Stimulated activated CD8-positive, alpha-beta memory T cell treated with anti-CD3 and anti-CD28 coated beads, Interleukin-12 subunit alpha, Interleukin-12 subunit beta, amount 100 ng/mL, for 24 hours (primary cell): Measurements from ENCODE around the gene ADGRG1.

Experiments
- DNase-seq: peaks from one replicate; pipeline ENCODE4 v3.0.0-alpha.2; 2020; ENCODE audit errors: extremely low read depth

Gene ADGRG1

DNA sequence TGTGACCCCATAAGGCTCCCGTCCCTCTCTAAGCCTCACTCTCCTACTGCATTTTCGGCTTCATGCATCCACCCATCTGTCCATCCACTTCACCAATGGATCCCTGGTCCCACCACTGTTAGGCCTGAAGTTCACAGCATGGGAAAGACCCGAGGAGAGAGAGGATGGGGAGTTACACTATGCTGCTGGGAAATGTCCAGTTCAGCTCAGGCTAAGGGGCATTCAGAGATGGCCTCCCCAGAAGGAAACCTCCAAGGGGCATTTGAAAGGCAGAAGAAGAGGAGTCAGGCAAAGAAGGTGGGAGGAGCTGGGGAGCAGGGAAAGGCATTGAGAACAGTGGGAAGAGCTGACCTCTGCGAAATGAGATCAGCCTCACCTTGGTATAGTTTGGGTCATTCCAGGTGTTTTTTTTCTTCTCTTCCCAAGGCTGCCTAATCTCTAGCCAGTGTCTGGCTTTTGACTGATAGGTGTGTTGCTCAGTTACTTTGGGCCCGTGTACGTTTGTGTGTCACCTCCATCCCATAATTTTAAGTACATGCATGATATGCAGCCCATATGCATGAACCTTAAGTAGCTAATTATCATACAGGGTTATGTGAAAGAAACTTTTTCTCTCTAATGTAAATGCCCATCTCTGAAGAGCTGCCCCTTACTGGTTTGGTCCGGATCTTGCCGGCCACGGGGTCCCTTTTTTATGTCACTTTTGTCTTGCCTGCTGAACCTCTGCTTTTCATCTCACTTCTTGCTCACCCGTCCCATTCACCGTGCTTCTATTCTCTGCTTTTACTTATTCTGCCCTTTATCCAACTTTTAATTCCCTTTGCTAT lies 54.6 kb downstream of the ADGRG1 start:
- DNase-seq: no peak

GRCh38 chr16:57683636-57684545 lies 55.5 kb downstream of the ADGRG1 start:
- no peak for DNase-seq

GRCh38 chr16:57684626-57685358 lies 56.4 kb downstream of the ADGRG1 start:
- DNase-seq: no peak

- DNase-seq: no peak
Observed at GRCh38 chr16:57685633-57686032, 57.2 kb downstream of the ADGRG1 start.

DNA sequence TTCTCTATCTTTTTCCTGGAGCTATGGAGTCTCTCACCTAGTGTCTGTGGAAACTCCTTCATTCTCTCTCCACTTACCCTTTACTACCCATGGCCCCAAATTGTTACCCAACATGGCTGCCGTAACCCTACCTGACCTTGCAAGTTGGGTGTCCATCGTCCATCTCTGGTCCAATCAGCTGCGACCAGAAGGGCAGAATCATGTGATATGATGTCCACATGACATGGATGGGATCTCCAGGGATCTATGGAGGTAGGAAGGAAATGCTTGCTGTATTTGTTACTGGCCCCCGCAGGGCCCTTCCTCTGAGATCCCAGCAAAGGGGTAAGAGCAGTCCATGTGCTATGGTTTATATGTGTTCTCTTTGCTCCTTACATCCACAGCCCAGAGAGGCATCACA lies 58.1 kb downstream of the ADGRG1 start:
- DNase-seq: no peak

DNA sequence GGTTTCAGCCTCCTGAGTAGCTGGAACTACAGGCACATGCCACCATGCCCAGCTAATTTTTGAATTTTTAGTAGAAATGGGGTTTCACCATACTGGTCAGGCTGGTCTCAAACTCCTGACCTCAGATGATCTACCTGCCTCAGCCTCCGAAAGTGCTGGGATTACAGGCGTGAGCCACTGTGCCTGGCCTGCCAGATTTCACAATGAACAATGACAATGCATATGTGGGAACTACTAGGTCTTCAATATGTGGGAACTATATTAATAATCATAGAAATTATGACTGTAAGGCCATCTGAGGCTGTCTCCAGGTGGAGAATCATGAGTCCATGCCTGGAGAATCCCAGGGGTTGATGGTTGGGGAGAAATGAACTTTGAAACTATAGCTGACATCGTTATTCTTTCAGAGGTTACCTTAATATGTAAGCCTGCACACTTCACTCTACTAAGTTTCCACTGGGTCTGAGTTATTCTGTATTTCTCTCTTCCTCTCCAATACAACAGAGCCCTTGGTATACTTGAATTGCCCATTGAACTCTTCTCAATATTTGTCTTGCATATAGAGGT lies 59.0 kb downstream of the ADGRG1 start:
- no peak for DNase-seq

DNA sequence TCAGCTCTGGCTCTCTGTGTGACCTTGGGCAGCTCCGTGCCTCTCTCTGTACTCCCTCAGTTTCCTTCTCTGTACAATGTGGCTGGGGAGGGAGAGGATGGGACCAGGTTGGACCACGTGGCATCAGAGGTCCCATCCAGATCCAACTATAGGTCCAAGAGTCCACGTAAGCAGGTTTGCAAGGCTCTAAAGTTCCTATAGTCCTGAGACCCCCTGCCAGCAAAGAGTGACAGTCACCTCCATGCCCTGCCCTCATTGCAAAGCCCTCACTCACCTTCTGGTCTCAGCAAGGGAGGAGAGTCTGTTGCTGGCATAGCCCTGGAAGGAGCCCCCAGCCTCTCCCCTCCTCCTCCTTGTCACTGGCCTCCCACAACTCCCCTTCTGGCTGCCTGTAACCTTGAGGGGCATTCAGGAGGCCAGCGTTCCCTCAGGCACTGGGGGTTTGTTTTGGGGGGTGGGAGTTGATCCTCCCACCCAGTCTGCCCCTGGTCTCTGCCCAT lies 60.1 kb downstream of the ADGRG1 start:
- DNase-seq: no peak

- no peak for DNase-seq
Observed at GRCh38 chr16:57688987-57689761, 60.7 kb downstream of the ADGRG1 start.

- DNase-seq: no peak
Observed at GRCh38 chr16:57689762-57690558, 61.5 kb downstream of the ADGRG1 start.

GRCh38 chr16:57690782-57691471 lies 62.5 kb downstream of the ADGRG1 start:
- no peak for DNase-seq

GRCh38 chr16:57692636-57693035 lies 64.2 kb downstream of the ADGRG1 start:
- no peak for DNase-seq

DNA sequence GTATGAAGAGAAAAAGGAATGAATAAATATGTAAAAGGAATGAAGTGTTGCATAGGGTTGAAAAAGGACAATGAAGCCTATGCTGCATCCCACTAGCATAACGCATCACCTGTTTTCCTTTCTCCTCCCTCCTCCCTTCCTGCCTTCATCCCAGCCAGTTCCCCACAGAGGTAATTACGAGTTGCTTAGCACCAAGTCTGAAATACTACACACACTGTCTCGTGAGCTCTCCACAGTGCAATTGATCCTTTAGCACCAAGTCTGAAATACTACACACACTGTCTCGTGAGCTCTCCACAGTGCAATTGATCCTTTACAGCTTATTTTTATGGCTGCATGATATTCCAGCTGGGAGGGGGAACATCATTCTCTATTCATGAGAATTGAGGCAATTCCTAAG lies 65.1 kb downstream of the ADGRG1 start:
- DNase-seq: no peak

DNA sequence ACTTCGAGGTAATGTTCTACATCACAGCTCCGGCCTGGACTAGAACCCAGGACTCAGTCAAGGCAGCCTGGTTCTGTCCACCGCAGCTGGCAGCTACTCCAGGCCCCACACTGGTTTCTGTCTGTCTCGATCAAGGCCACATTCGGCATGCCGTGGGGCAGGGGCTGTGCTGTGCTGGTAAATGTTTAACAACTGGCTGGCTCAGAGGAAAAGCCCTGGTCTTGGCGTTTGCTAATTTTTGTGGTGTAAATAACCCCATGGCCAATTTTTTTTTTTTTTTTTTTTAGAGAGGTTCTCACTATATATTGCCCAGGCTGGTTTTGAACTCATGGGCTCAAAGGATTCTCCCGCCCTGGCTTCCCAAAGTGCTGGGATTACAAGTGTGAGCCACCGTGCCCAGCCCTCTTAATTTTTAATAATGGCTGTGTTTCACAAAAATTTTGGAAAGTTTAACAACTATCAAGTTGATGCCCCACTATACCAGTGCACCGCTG lies 65.8 kb downstream of the ADGRG1 start:
- DNase-seq: no peak

- no peak for DNase-seq
Observed at GRCh38 chr16:57694725-57695679, 66.6 kb downstream of the ADGRG1 start, which contains the start of gene DRC7. TSS of gene DRC7 (plus strand) at chr16:57694806. CDS start at chr16:57697950, 3,144 bp downstream.

DNA sequence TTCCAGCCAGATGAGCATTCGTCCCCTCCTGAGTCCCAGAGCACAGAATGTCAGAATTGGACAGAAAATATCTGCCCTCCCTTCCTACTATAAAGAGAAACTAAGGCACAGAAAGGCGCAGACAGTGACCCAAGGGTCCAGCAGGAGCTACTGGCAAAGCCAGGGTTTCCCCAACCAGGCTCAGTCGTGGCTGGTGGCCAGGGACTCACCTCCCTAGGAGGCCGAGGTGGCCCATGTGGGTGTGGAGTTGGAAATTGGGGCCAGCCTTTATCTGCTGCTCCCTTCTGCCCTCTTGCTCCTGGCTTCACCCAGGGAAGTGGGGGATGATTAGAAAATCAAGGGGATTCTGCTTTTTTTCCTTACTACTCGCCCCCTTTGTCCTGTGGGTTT lies 67.2 kb downstream of the ADGRG1 start:
- DNase-seq: no peak

GRCh38 chr16:57696240-57696639 lies 67.8 kb downstream of the ADGRG1 start:
- DNase-seq: no peak

DNA sequence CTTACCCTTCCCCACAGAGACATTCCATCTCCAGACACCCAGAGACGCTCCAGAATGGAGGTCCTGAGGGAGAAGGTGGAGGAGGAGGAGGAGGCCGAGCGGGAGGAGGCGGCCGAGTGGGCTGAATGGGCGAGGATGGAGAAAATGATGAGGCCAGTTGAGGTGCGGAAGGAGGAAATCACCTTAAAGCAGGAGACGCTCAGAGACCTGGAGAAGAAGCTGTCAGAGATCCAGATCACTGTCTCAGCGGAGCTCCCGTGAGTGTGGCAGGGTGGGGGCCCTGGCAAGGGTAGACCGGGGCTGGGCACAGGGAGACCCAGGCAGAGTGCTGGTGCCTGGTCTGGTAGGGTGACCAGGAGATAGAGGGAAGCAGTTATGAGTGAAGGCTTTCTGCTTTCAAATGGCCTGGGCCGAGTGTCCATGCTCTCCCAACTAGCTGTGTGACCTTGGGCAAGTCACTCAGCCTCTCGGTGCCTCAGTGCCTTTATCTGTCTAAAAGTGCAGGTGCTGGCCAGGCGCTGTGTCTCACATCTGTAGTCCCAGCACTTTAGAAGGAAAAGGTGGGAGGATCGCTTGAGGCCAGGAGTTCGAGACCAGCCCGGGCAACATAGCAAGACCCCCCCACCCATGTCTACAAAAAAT lies 69.6 kb downstream of the ADGRG1 start:
- DNase-seq: no peak
